ENCODE measurements around the gene ITGAE.

Gene ITGAE

GRCh38 chr17:3666516-3666915, 134.5 kb downstream of the ITGAE start:
- DNase-seq = no peak

GRCh38 chr17:3665834-3666233, 135.2 kb downstream of the ITGAE start:
- DNase-seq = no peak
